Breast epithelium (tissue), 3 donors: Measurements from ENCODE around the gene PIEZO1.

Source experiments
- POLR2A ChIP-seq: fragments of 450-650 bp; IDR thresholded peaks from one replicate; pipeline ENCODE4 v1.6.1; 2016; ENCODE audit warnings: antibody characterized with exemption, mild to moderate bottlenecking, moderate library complexity
- TF ChIP-seq, protein P1 (sequence below), 3 donors: fragments of 450-650 bp; IDR thresholded peaks; one replicate each; pipeline ENCODE4 v1.5.1; 2016 to 2017; ENCODE audit warnings: antibody characterized with exemption in 3 of 3, mild to moderate bottlenecking in 3 of 3, moderate library complexity in 3 of 3

DNA sequence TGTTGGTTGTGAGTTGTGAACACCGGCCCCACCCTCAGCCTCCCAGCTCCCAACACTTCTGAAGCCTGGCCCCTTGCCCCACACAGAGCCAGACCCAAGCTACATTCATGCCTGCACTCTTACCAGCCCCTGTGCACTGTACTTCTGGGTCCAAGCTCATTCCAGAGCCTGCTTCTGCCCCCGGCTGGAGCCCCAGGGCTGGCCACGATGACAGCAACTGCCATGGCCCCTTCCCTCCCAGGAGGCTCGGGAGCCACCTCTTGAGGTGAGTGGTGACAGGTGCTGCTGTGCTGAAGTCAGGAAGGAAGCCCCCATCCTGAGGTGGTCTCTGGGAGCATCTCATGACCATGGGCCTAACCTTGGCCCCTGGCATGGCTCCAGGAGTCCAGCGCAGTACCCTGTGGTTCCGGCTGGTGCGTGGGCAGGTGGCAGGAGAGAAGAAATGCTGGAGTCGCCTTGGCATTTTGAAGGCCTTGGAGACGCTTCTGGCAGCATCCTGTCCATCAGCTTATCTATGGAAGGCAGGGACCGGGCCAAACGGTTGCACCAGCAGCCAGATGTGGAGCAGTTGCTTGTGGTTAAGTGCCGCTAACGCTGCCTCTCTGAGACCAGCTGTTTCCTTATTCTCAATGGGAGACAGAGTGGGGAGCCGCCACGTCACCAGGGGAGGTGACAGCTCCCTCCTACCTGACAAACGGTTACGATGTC lies 14.7 kb upstream of the PIEZO1 start:
- no peak for TF ChIP-seq POLR2A
- TF ChIP-seq, protein P1, sequence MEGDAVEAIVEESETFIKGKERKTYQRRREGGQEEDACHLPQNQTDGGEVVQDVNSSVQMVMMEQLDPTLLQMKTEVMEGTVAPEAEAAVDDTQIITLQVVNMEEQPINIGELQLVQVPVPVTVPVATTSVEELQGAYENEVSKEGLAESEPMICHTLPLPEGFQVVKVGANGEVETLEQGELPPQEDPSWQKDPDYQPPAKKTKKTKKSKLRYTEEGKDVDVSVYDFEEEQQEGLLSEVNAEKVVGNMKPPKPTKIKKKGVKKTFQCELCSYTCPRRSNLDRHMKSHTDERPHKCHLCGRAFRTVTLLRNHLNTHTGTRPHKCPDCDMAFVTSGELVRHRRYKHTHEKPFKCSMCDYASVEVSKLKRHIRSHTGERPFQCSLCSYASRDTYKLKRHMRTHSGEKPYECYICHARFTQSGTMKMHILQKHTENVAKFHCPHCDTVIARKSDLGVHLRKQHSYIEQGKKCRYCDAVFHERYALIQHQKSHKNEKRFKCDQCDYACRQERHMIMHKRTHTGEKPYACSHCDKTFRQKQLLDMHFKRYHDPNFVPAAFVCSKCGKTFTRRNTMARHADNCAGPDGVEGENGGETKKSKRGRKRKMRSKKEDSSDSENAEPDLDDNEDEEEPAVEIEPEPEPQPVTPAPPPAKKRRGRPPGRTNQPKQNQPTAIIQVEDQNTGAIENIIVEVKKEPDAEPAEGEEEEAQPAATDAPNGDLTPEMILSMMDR (IDR thresholded peaks at IDR 0.05) = no peak
